Left lung (tissue), 10 donors: ENCODE data around the gene GPATCH1. TPM values are rescaled to one million over a fixed set of nuclear protein-coding genes. Genes with fewer than 3 reads are reported as not detected.
A peak's percentile ranks its signal among the peaks of the same experiment; 100 is the strongest.

Experiments used
- ATAC-seq: fragments of 200-7000 bp; cut with Tn5 transposase; one replicate; pipeline ENCODE4 v1.9.1; 2020; ENCODE audit warnings: moderate library complexity
- DNase-seq, 4 donors: peaks; one replicate each; pipeline ENCODE4 v3.0.0-alpha.2; 2013 to 2020
- H3K27ac ChIP-seq, 2 donors: fragments of 200-600 bp; sonication (generic) in 1 of 2; one replicate each; pipeline versions ENCODE4 v1.5.0 to v1.8.0; 2020 to 2021
- H3K27me3 ChIP-seq, 2 donors: fragments of 200-600 bp; sonication (generic) in 1 of 2; one replicate each; pipeline versions ENCODE4 v1.5.0 to v1.8.0; 2020 to 2021
- H3K36me3 ChIP-seq, 2 donors: fragments of 200-600 bp; sonication (generic) in 1 of 2; one replicate each; pipeline versions ENCODE4 v1.5.0 to v1.8.0; 2020 to 2021
- H3K4me1 ChIP-seq, 2 donors: fragments of 200-600 bp; one replicate each; pipeline ENCODE4 v1.8.0; 2021
- H3K4me3 ChIP-seq, 2 donors: fragments of 200-600 bp; sonication (generic) in 1 of 2; one replicate each; pipeline versions ENCODE4 v1.5.0 to v1.8.0; 2020 to 2021; ENCODE audit warnings: mild to moderate bottlenecking in 1 of 2
- H3K9me3 ChIP-seq, 2 donors: fragments of 200-600 bp; sonication (generic) in 1 of 2; one replicate each; pipeline versions ENCODE4 v1.5.0 to v1.8.0; 2020 to 2021
- intact Hi-C, 2 donors: fragments of 100-400 bp; cut with DNase I; formaldehyde crosslinking; loops; one replicate each; pipeline versions ENCODE4 v1.11.2 to v1.14.2; 2022
- polyA plus RNA-seq, 6 donors: library from polyadenylated mRNA; unstranded; fragments of 120-200 nt; gene quantifications; one replicate each; pipeline ENCODE4 v1.2.1, GENCODE V29; 2013; ENCODE audit not compliant: insufficient read length in 6 of 6
- total RNA-seq, 2 donors: library from RNA; stranded (reverse); fragmentation: NEBNext Ultra II Directional; extraction: Animal tissue kit (Norgen Biotek cat#: 25700); gene quantifications; one replicate each; pipeline ENCODE4 v1.2.1, GENCODE V29; 2021
- TF ChIP-seq, protein P1 (sequence below), 2 donors: fragments of 200-600 bp; sonication (generic) in 1 of 2; IDR thresholded peaks; one replicate each; pipeline versions ENCODE4 v1.5.0 to v1.8.0; 2021; ENCODE audit warnings: antibody characterized with exemption in 2 of 2
- donor health status: DM: no; HTN: yes; CAD: no.
- donor health status: DM: no; HTN: no; CAD: no.

Gene GPATCH1
- total and polyA plus RNA-seq, 8 donors, result 5.4 to 19.9 (median 15.7) TPM

DNA sequence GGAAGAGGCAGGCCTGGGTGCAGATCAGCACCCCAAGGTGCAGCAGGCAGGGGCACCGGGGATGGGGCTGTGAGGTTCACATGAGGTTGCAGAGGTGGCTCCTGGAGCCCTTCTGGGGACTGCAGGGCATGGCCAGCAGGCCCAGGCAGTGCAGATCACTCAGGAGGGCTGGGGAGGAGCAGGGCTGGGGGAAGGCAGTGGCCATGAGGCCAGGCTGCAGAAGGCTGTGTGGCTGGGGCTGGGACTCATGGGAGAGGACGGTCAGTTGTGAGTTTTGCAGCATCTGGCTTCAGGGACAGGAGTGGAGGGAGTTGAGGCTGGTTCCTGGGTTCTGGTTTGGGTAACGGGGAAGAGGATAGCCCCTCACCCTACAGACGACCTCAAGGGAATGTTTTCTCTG lies 58.2 kb downstream of the GPATCH1 start:
- Histone ChIP-seq H3K4me1 (no peaks in the 10 kb centered on the region), H3K36me3 (no peaks in the 10 kb centered on the region), H3K27ac (no peak overlapping the region), H3K27me3 (peaks cover 4 to 43% of the 10 kb centered on the region in 2 donors), H3K9me3 (no peaks in the 10 kb centered on the region), H3K4me3 (no peak overlapping the region)
- no peak for DNase-seq
- TF ChIP-seq, protein P1, sequence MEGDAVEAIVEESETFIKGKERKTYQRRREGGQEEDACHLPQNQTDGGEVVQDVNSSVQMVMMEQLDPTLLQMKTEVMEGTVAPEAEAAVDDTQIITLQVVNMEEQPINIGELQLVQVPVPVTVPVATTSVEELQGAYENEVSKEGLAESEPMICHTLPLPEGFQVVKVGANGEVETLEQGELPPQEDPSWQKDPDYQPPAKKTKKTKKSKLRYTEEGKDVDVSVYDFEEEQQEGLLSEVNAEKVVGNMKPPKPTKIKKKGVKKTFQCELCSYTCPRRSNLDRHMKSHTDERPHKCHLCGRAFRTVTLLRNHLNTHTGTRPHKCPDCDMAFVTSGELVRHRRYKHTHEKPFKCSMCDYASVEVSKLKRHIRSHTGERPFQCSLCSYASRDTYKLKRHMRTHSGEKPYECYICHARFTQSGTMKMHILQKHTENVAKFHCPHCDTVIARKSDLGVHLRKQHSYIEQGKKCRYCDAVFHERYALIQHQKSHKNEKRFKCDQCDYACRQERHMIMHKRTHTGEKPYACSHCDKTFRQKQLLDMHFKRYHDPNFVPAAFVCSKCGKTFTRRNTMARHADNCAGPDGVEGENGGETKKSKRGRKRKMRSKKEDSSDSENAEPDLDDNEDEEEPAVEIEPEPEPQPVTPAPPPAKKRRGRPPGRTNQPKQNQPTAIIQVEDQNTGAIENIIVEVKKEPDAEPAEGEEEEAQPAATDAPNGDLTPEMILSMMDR (IDR thresholded peaks at IDR 0.05), result no peak
- intact Hi-C loops, result loop anchor here in 1 of 2 donors (10.0 kb wide), 1 partner anchor 626 kb away; no protein-coding TSS in a partner anchor
- ATAC-seq, result no peak

DNA sequence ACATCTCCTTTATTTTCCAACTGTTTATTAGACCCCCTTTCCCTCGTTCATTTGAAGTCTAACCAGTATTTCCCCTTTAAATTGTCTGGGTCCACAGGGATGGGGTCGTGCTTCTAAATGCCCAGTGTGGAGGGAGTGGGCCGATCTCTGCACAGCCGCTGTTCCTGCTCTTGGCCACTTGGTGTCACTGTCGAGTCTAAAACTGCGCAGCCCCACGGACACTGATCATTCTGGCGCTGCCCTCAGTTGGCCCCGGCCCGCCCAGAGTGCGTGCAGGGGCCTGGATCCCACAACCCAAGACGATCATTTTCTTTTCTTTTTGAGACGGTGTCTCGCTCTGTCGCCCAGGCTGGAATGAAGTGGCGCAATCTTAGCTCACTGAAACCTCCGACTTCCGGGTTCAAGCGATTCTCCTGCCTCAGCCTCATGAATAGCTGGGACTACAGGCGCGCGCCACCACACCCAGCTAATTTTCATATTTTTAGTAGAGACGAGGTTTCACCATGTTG lies 63.0 kb downstream of the GPATCH1 start:
- TF ChIP-seq, protein P1 (IDR thresholded peaks at IDR 0.05), result peak; percentile 90 to 93
- H3K36me3 ChIP-seq, result no peaks in the 10 kb centered on the region

DNA sequence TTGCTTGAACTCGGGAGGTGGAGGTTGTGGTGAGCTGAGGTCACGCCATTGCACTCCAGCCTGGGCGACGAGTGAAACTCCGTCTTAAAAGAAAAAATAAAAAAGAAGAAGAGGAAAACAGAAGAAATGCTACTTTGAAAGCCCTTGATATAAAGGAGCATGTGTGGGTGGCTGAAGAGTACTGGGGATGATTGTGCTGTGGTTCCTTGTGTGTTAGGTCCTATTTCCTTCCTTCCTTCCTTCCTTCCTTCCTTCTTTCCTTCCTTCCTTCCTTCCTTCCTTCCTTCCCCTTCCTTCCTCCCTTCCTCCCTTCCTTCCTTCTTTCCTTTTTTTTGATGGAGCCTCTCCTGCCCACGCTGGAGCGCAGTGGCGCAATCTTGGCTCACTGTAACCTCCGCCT lies 65.2 kb downstream of the GPATCH1 start:
- Histone ChIP-seq H3K36me3 (no peaks in the 10 kb centered on the region), H3K4me3 (no peak overlapping the region), H3K4me1 (peaks cover 0 to 5% of the 10 kb centered on the region in 2 donors), H3K27ac (no peak overlapping the region), H3K9me3 (no peaks in the 10 kb centered on the region), H3K27me3 (peaks cover 0 to 6% of the 10 kb centered on the region in 2 donors)
- intact Hi-C loops, result no loop called here
- no peak for DNase-seq
- ATAC-seq, result no peak
- TF ChIP-seq, protein P1 (IDR thresholded peaks at IDR 0.05), result no peak

More for the DNA sequence above, 63.0 kb downstream of the GPATCH1 start:
- Histone ChIP-seq H3K27me3 (peaks cover 0 to 6% of the 10 kb centered on the region in 2 donors), H3K4me1 (no peaks in the 10 kb centered on the region), H3K9me3 (no peaks in the 10 kb centered on the region), H3K27ac (no peak overlapping the region), H3K4me3 (no peak overlapping the region)
- ATAC-seq (peak; percentile 100), DNase-seq (peak; percentile 48 to 86 (median 68))
- intact Hi-C loops, result loop anchor here in 1 of 2 donors (5.0 kb wide), 1 partner anchor 38 kb away; no protein-coding TSS in a partner anchor

DNA sequence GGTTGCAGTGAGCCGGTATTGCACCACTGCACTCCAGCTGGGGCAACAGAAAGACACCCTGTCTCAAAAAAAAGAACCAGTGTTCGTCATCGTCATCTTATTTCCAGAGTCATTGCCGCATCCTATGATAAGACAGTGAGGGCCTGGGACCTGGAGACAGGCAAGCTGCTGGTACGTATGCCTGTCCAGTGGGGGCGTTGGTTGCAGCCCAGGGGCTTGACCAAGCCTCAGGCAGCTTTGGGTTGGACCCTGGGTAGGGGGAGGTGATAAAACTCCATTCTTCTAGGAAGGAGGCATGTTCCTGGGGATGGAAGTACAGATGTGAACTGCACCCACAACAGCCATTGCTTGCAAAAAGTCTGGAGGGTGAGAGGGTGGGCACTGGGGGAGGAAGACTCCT lies 66.6 kb downstream of the GPATCH1 start:
- ATAC-seq, result no peak
- DNase-seq, result no peak
- H3K27me3 ChIP-seq, result no peaks in the 10 kb centered on the region
- no peak overlapping the region for H3K27ac ChIP-seq
- H3K9me3 ChIP-seq, result no peaks in the 10 kb centered on the region
- intact Hi-C loops, result no loop called here
- H3K4me3 ChIP-seq, result no peak overlapping the region
- peaks cover 0 to 18% of the 10 kb centered on the region in 2 donors for H3K4me1 ChIP-seq
- TF ChIP-seq, protein P1 (IDR thresholded peaks at IDR 0.05), result no peak
- H3K36me3 ChIP-seq, result no peaks in the 10 kb centered on the region

DNA sequence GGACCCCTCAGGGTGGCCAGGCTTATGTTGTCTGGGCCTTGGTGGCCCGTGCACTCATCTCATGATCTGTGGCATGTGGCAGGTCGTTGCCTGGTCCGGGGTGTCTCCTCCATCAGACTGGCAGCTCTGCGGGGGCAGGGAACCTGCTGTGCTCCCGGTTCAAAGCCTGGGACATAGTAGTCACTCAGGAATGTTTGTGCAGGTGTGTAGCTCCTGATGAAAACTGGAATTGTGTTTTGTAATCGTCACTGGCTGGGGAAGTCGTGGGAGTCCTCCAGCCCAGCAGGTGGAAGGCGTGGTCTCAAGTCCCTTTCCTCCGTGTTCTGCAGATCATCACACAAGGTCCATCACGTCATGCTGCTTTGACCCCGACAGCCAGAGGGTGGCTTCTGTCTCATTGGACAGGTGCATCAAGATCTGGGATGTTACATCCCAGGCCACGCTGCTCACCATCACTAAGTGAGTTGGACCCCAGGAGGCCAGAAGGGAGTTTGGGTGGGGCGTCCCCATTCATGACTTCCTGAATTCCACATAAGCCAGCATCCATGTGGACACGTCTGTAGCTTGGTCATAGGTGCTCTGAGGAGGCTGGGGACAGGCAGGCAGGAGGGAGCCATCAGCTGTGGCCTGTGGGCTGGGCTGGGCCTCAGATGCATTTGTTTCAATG lies 70.0 kb downstream of the GPATCH1 start:
- H3K36me3 ChIP-seq, result no peaks in the 10 kb centered on the region
- intact Hi-C loops, result no loop called here
- no peak for DNase-seq
- no peak overlapping the region for H3K27ac ChIP-seq
- H3K27me3 ChIP-seq, result no peaks in the 10 kb centered on the region
- H3K4me1 ChIP-seq, result peaks cover 0 to 20% of the 10 kb centered on the region in 2 donors
- no peak for ATAC-seq
- TF ChIP-seq, protein P1 (IDR thresholded peaks at IDR 0.05), result no peak
- H3K9me3 ChIP-seq, result no peaks in the 10 kb centered on the region
- no peak overlapping the region for H3K4me3 ChIP-seq
